GM19467 (cell line): ENCODE results near the gene MEIOC.
"Not testable (repeated sequence)": the region's sequence is repeated elsewhere in the genome, so short reads cannot be mapped to it uniquely, and the experiment has no call there.

Experiments used
- ATAC-seq: cut with Tn5 transposase; IDR thresholded peaks from one replicate; pipeline ENCODE4 v1.9.1; 2021; ENCODE audit warnings: mild to moderate bottlenecking, moderate library complexity; ENCODE audit not compliant: unreplicated experiment

Gene MEIOC

DNA sequence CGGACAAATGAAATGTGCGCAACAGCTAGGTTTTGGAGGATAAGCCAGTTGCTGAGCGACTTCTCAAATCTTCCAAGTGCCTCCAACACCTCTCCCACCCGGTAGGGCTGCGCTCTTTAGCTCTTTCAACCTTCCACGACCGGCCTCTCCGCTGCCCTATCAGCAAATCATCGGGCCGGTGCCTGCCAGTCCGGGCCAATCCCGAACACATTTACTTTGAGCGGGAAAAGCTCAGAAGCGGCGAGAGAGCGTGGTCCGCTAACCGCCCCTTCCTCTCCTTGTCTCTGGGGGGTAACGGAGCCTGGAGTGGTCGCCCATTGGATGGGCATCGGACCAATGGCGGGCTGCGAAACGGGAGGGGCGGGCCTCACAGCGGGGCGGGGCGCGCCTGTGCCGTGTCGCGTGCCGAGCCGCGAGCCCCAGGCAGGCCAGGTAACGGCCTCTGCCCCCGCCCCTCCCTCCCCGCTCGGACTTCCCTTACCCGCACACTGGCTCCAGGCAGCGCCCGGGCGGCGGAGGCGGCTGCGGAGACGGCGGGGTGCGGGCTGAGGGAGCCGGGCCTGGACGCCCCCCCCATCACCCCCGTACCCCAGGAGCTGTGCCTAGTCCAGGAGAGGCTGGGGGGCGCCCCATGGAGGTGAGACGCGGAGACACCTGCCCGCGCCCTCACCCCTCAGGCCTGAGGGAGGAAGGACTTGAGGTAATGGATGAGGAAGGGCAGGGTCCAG is at the start of gene MEIOC:
Gene MEIOC, plus strand, starts transcription at position 486 of the 728 bp plus-strand sequence. Its CDS starts 146 bp downstream, at position 632.
- no peak for ATAC-seq

DNA sequence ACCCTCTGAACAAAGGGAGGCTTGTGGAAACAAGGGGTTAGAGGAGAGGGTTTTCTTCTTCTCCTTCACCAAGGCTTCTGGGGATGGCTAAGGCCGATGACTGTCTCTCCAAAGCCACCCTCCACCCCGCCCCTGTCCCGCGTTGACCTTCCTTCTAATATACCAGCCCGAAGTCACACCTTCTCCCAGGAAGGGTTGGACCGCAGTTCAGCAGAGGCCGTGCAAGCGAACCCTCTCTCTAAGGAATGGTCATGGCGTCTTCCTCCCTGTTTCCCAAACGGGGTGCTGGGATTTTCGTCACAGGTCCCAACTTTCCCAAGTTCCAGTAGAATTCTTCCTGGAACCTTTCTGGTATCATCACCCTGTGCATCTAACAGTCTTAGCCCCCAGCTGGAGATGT is 49.6 kb upstream of the MEIOC start:
- no peak for ATAC-seq

DNA sequence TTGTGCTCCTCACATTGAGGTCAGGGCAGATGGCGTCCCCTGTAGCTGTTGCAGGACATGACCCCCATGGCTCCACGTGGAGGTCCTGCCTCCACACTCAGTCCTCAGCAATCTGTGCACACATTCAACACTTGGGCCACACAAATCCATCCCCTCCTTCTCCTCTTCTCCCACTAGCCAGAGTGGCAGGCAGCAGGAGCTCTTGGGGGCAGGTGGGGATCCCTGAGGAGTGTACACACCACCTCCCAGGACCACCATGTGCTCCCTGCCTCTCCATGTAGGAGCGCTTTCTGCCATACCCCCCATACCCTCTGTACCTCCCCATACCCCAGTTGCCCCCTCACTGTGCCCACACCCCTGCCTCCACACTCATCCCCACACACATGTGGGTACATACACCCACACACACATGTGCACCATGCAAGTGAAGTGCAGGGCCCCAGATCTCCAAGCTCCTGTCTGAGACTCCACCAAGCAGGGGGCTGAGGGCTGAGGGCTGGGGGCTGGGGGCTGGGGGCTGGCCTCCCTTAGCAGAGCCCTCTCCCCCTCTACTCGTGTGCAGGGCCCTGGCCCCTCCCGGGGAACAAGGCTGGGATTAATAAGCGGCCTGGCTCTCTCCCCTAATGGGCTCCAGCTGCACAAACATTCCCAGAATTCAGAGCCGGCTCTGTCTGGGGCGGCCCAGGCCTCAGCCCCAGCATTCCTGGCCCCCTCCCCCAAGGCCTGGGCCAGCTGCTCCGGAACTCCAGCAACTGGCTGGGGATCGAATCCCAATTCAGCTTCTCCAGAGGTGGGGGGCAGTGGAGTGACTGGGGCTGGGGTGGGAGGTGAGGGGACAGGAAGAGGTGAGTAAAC is 48.2 kb upstream of the MEIOC start:
- ATAC-seq, result no peak

DNA sequence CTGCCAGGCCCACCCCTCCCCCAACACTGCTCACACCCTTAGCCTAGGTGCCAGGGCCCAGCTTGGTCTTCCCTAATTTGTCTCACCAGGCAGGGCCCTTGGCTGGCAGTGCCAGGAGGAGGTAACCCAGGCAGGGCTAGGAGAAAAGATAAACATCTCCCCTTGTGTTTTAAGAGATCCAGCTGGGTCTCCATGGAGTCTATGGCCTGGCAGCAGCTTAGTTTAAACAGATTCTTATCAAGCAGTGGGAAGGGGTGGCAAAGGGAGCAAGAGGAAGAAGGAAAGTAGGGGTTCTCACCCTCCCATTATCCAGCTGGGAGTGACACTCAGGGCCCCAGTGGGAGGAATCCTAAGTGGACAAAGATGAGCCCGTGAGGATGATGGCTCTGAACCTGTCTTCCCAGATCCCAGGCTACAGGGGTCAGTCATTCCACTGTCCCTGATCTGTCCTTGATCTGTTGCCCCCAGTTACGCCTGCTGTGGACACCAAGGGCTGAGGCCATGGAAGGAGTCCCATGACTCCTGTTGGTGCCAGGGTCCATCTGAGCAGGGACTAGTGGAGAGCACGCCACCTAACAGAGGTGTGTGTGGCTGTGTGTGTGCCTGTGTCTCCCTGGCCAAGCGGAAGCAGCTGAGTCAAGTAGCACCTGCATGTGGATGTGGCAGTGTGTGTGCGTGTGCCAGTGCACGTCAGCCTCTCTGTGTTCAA is 47.4 kb upstream of the MEIOC start:
- ATAC-seq, result no peak

DNA sequence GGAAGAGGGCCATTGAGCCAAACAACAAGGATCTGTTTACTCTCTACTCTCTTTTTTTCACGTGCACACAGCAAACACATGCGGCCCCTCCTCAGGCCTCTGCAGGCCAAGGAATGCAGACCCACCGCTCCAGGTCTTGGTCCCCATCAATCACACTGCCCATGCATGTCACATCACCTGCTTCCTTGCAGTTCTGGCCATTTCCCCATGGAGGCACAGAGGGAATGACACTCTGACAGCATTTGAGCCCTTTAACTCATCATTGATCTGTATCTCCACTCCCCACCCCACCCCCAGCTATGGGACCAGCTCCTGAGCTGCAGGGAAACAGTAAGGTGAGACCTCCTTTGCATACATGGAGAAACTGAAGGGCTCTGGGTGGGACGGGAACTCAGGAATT is 45.9 kb upstream of the MEIOC start:
- no peak for ATAC-seq

DNA sequence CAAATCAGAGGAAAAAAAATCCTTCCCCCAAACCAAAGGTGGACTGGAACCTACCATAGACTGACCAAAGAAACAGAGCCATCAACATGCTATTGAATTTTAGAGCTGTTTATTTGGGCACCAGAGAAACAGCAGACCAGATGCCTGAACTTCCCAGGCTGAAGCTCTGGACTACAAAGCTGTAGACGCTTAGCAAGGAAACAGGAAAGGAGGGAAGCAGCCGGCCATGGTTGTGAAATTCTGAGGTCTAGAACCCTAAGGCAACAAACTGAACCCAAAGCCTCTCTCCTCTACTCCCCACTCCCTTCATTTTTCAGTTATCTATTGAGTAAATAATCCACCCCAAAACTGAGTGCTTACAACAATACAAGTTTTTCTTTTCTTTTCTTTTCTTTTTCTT is 45.4 kb upstream of the MEIOC start:
- no peak for ATAC-seq

DNA sequence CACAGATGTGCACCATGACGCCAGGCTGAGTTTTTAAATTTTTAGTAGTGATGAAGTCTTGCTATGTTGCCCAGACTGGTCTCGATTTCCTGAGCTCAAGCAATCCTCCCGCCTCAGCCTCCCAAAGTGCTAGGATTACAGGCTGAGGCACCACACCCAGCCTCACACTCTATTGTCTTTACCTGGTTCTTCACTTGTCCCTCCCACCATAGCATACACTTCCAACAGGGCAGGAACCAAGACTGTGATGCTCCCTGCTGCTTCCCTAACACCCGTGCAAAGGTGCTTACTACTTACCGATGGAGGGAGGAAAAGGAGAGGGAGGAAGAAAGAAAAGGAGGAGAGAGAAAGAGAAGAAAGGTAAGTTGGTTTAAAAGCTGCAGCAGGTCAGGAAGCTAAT is 41.4 kb upstream of the MEIOC start:
- no peak for ATAC-seq

DNA sequence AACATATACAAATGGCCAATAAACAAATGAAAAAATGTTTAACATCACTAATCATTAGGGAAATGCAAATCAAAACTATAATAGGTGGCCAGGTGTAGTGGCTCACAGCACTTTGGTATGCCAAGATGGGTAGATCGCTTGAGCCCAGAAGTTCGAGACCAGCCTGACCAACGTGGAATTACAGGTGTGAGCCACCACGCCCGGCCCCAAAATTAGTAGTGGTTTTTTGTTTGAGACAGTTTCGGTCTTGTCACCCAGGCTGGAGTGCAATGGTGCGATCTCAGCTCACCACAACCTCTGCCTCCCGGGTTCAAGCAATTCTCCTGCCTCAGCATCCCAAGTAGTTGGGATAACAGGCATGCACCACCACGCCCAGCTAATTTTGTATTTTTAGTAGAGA is 37.6 kb upstream of the MEIOC start:
- not testable (repeated sequence) for ATAC-seq

DNA sequence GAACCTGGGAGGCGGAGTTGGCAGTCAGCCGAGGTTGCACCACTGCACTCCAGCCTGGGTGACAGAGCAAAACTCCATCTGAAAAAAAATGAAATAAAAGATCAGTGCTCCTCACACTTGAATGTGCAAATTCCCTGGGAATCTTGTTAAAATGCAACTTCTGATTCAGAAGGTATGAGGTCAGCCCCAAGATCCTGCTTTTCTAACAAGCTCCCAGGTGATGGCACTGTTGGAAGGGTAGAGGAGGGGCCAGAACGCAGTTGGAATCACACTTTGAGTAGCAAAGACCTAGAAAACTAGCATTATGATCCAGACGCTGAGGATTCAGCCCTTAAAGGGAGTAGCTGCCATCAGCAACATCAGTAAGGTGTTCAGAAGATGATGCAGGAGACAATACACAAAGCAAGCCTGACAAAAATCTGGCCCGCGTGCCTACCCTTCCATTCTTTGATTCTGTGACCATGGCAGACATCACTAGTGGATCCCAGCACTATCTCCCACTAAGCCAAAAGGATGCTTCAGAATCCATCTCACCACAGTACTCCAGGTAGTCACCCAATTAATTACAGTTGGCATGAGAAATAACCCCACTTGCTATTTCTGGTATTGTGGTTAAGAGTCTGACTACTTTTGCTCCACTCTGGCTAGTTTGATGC is 33.1 kb upstream of the MEIOC start:
- ATAC-seq, result no peak

DNA sequence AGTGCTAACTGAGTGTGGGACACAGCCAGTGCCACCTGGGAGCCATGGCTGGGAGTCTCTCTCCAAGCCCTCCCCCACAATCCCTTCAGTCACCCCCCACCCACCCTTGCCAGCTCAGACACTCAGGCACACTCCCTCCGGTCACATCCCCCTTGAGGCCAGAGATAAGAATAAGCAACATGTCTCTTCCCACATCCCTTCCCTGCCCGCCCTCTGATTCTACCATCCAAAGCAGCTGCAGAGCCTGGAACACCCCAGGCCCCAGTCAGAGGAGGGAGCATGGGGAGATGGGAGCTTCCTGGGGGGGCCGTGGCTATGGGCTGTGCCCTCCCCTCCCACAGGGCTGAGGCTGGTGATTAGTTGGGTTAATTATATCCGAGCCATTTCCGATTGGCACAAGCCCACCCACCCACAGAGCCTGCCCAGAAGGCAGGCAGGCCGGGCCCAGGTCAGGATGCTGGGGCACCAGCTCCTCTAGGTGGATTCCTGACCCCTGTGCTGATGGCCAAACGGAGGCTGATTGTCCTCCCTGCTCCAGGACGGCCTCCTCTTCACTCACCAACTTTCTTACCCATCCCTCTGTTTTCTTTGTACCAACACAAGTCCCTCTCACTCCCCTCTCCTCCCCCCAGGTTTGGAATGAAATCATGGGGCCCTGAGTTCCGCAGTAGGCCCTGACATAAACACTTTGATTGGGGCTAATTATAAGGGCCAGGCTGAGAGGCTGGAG is 28.6 kb upstream of the MEIOC start:
- ATAC-seq, result no peak

DNA sequence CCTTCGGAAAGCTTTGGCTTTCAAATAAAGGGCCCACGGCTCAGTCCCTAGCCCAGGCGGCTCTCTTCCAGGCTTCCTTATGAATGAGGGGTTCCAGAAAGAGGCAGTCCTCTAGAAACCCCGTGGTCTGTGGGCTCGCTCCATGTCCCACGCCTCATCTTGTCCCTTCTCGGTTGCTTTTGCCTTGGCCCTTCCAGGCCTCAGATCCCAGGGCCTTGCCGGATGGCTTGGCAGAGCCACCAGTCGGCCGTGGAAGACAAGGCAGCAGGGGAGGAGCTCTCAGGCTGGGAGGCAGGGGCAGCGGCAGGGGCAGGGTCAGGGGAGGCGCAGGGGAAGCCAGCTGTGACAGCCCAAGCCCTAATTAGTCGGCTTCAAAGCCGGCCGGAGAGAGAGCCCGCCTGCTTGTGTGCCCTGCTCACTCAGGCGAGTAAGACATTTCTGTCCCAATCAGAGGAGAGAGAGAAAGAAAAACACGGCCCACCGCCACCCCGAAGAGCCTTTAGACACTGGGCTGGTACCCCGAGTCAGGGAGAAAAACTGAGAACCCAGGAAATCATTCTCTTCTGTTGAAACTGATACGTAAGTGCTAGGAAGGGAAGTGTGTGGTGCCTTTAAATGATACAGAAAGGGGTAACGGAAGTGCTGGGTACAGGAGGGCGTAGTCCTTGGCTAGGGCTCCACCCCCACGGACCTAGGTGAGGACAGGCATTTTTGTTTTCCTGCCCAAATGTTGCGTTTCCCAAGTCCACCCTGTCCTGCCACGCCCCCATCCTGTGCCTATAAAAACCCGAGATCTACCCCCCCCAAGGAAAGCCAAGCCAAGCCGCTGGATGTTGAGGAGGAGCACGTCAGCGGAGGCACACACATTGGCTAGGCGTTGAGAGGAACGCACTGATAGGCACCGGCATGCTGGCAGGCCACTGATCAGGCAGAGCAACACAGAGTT is 27.8 kb upstream of the MEIOC start:
- no peak for ATAC-seq

DNA sequence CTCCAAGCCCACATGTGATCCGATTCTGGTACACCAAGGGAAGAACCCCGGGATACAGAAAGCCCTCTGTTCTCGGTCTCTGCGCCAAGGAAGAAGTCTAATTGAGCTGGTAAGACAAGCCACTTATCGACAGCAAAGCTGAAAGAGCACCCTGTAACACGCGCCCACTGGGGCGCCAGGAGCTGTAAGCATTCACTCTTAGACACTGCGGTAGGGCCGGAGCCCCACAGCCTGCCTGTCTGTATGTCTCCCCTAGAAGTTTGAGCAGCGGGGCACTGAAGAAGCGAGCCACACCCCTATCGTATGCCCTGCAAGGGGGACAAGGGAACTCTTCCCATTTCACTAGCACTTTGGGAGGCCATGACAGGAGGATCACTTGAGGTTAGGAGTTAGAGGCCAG is 27.0 kb upstream of the MEIOC start:
- ATAC-seq, result no peak

DNA sequence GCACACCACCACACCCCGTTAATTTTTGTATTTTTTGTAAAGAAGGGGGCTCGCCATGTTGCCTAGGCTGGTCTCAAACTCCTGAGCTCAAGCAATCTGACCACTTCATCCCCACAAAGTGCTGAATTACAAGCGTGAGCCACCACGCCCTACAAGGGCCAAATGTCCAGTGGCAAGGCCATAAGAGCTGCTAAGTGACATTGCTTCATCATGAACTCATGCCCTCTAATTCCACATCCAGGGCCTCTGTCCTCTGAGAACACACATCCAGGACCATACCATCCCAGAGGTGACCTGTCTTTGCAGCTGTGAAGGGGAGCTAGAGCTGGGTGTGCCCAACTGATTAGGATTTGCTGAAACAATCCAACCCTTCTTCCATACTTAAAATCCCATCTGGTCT is 25.6 kb upstream of the MEIOC start:
- ATAC-seq, result no peak

DNA sequence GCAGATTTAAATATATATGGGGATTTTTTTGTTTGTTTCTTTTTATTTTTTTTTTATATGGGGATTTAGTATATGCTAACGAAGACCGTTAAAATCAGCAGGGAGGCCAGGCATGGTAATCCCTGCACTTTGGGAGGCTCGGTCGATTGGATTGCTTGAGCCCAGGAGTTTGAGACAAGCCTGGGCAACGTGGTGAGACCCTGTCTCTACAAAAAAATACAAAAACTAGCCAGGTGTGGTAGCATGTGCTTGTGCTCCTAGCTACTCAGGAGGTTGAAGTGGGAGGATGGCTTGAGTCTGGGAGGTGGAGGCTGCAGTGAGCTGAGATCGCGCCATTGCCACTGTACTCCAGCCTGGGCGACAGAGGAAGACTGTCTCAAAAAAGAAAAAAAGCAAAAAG is 22.3 kb upstream of the MEIOC start:
- no peak for ATAC-seq

DNA sequence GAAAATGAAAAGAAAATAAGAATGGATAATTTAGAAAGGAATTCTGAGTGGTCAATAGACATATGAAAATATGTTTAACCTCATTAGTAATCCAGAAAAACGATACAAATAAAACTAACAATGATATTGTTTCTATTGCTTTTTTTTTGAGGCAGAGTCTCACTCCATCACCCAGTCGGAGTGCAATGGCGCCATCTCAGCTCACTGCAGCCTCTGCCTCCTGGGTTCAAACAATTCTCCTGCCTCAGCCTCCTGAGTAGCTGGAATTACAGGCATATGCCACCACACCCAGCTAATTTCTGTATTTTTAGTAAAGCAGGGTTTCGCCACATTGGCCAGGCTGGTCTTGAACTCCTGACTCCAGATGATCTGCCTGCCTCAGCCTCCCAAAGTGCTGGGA is 21.9 kb upstream of the MEIOC start:
- not testable (repeated sequence) for ATAC-seq

DNA sequence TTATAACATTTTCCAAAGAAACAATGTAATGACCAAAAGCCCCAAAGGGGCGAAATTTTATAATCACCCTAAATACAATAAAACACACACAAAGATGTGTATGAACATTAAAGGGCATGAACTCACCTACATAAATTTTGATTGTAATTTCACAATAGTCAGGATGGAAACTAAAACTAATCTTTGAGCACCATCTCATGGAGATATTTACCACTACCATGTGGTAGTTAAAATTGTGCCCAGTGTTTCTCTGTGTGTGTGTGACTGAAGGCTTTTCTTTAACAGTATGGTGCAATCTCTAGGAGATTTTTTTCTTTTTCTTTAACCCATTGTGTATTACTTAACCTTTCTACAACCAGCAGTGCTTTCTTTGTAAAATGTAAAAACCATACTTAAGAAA is 19.7 kb upstream of the MEIOC start:
- ATAC-seq, result no peak

DNA sequence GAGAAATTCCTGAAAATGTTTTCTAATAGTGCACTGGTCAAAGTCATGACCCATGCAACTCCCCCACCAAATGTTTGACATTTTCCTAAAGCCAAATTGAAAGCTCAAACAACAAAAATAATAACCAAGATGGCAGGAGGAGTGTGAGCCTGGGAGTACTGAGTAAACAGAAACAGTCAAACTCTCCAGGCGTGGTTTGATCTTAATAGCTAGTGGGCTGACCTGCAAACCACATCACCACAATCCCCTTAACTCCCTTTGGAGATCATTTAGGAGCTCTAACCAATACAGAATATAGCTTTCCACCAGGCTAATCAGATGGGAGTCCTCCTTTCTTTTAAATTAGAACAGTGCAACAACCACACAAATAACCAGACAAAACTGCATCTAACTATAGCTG is 19.2 kb upstream of the MEIOC start:
- no peak for ATAC-seq

DNA sequence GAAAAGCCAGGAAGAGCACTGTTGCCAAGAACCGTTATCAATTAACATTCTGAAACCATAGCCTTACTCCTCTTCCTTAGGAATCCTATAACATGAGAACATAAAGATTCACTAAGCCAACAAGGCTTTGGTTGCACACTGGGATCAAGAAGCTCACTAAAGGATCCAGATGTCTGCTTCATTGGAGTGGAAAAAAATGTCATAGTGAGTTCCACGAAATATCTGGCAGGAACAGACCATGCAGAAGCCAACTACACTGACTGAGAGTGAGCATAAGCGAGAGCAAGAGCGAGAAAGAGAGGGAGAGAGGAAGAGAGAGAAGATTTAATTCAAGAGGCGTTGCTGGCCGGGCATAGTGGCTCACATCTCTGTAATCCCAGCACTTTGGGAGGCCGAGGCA is 13.4 kb upstream of the MEIOC start:
- ATAC-seq, result no peak

DNA sequence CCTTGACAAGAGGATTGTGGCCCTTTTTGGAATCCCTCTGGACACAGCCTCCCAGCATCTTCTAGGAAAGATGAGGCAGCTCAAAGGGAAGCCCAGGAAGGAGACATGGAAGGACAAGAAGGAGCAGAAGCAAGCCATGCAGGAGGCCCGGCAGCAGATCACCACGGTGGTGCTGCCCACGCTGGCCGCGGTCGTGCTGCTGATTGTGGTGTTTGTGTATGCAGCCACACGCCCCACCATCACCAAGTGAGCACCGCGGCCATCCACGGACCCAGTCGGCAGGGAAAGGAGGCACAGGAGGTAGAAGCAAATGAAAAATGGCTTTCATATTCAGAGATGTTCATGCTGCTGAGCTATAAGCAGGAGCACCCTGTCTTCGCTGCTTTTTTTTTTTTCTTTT is 10.9 kb upstream of the MEIOC start:
- ATAC-seq, result no peak
